Fibroblast of lung (primary cell): ENCODE measurements around the gene AIMP2.

Source experiments
- EZH2 ChIP-seq: IDR thresholded peaks from 2 replicates; pipeline ENCODE4 v1.5.1; 2012; ENCODE audit warnings: low read length, control low read depth, mild to moderate bottlenecking; ENCODE audit errors: missing control alignments
- TF ChIP-seq, protein P1 (sequence below), 2 donors: IDR thresholded peaks in 1 of 2; conservative IDR thresholded peaks in 1 of 2; 1 replicate in 1 of 2; 2 replicates in 1 of 2; pipeline ENCODE4 v1.5.1; 2011 to 2012; ENCODE audit warnings: low read length in 2 of 2, control low read depth in 1 of 2, inconsistent platforms in 1 of 2, low read depth in 1 of 2, mild to moderate bottlenecking in 1 of 2

DNA sequence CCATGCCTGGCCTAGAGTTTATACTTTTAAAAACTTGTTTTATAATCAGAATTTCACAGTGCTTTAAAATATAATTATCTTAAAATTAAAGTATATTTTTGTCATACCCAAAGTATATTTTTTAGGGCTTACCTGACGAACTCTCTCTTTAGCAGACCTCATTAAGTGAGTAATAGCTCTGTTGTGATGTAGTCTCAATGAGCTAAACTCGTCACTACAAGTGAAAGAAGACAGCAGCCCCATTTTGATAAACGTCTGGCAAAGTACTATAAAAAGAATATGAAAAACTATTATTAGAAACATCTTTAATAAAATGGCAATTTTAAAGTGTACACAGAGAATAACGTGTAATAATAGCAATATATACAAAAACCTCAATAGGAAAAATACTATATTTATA is 40.7 kb downstream of the AIMP2 start:
- TF ChIP-seq, protein P1, sequence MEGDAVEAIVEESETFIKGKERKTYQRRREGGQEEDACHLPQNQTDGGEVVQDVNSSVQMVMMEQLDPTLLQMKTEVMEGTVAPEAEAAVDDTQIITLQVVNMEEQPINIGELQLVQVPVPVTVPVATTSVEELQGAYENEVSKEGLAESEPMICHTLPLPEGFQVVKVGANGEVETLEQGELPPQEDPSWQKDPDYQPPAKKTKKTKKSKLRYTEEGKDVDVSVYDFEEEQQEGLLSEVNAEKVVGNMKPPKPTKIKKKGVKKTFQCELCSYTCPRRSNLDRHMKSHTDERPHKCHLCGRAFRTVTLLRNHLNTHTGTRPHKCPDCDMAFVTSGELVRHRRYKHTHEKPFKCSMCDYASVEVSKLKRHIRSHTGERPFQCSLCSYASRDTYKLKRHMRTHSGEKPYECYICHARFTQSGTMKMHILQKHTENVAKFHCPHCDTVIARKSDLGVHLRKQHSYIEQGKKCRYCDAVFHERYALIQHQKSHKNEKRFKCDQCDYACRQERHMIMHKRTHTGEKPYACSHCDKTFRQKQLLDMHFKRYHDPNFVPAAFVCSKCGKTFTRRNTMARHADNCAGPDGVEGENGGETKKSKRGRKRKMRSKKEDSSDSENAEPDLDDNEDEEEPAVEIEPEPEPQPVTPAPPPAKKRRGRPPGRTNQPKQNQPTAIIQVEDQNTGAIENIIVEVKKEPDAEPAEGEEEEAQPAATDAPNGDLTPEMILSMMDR (conservative IDR thresholded peaks at IDR 0.05 in 1 of 2, IDR thresholded peaks at IDR 0.05 in 1 of 2; ENCODE audit: low read depth in 1 of 2, low read length in 2 of 2) = no peak
- TF ChIP-seq EZH2 = no peak
